Measurements from ENCODE around the gene CNKSR1.

CNKSR1 gene

DNA sequence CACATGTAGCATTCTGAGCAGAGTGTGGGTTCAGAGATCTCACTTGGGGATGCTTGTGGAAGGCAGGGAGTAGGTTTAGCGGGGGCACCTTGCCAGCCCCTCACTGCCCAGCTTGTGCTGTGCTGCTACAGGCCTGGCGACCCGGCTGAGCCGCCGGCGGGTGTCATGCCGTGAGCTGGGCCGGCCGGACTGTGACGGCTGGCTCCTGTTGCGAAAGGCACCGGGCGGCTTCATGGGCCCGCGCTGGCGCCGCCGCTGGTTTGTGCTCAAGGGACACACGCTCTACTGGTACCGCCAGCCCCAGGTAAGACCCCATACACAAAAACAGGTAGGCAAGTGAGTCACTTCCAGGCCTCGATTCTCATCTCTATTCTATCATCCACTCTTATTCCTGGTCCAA, 7.6 kb downstream of the CNKSR1 start:
- no peak for DNase-seq

DNA sequence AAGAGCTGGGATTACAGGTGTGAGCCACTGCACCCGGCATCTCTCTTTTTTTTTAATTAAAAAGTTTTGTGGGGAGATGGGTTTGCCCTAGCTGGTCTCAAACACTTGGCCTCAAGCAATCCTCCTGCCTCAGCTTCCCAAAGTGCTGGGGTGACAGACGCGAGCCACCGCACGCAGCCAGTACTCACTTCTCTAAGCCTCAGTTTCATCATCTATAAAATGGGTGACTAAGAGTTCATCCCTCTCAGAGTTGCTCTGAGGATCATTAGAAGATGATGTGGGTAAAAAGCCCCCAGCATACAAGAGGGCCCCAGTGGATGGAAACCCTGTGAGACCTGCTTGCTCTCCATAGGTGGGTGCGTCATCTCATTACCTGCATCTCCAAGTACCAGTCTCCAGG, 10.6 kb downstream of the CNKSR1 start:
- DNase-seq, result no peak

DNA sequence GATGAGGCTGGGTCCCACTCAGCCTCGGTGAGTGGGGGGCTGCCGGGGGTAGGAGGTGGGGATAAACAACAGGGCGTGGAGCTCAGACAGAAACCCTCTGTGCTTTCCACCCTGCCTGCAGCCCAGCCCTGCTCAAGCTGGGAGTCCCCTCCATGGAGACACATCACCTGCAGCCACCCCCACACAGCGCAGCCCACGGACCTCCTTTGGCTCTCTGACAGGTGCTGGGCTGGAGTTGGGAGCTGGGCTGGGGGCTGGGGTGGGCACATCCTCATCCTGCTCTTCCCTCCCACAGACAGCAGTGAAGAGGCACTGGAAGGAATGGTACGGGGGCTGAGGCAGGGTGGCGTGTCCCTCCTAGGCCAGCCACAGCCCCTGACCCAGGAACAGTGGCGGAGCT, 11.2 kb downstream of the CNKSR1 start:
- DNase-seq, result no peak

DNA sequence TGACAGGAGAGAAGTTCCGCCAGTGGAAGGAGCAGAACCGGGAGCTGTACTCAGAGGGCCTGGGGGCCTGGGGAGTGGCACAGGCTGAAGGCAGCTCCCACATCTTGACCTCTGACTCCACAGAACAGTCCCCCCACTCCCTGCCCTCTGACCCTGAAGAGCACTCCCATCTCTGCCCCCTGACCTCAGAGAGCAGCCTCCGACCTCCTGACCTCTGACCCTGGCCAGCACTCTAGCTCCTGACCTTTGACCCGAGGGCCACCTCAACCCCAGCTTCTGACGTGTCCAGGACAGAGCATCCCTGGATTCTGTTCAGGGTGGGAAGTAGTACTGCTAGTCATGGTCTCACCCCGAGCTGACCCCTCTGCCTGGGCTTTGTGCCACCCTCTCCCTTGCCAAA, 12.0 kb downstream of the CNKSR1 start:
- no peak for DNase-seq

DNA sequence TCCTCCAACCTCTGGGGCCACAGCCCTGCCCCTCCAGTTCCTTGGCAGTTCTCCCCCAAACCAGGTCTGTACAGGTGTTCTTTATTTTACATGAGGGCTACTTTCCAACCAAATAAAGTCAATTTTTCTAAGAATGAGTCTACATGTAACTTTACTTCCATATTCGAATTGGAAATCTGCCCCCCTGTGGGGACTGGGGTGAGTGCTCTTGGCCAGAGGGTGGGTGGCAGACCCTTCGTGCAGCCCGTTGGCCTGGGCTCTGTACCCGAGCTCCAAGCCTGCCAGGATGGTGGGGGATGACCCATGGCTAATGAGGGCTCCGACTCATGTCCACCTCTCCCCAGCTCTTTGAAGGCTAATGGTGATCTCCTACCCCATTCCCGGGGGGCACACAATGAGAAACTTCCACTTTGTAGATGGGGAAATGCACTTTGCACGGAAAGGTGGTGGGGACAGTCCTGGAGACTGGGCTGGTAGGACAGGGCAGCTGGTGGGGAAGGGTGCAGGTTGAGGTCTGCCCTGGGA, 12.5 kb downstream of the CNKSR1 start:
- no peak for DNase-seq

DNA sequence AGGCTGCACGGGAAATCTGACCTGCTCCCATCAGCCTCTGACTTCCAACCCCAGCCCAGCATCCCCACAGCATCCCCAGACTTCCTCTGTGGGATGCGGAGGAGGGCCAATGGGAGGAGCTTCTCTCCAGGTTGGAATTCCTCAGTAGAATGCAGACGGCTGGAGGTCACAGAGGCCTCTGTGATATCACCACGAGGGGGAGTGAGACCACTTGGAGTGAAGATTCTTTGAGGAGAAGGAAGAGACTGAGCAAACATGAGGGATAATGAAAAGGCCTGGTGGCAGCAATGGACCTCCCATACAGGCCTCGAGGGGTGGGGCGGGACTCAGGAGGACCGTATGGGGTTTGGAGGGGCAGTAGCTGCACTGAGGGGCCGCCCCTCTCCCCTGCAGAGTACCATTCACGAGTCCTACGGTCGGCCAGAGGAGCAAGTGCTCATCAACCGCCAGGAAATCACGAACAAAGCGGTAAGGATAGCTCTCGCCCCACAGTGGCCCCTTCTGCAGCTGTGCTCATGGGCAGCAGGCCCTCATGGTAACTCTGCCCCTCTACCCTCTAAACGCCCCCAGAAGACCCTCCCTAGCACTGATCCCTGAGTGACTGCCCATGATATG, 13.2 kb downstream of the CNKSR1 start, which contains the start of gene CATSPER4:
TSS of gene CATSPER4 (plus strand) at position 230 of the 615 bp plus-strand sequence. CDS start at position 256, 26 bp downstream.
- DNase-seq, result peak; percentile 39

DNA sequence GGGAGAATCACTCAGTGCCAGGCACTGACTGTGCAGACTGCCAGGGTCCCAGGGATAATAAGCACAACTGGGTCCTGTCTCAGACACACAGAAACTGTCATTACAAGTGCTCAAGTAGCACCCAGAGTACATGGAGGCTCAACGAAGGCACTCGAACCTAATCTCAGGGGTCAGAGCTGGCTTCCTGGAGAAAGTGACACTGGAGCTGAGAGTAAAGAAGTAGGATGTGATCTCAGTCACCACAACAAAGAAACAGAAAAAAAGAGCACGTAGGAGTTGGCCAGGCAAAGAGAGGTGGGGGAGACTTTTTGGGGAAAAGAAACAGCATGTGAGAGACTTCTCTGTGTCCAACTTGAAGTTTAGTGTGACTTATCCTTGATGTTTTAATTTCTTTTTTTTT, 14.4 kb downstream of the CNKSR1 start:
- DNase-seq, result no peak

DNA sequence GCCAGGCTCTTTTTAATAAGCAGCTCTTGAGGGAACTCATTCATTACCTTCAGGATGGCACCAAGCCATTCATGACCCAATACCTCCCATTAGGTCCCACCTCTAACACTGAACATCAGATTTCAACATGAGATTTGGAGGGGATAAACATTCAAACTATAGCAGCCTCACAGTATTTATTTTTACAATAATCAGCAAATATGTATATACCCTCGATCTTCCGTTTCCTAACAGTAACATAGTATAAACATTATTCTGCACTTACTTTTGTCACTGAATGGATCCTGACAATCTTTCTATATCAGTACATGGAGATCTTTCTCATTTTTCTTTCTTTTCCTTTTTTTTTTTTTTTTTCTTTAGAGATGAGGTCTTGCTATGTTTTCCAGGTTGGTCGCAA, 18.5 kb downstream of the CNKSR1 start:
- DNase-seq, result no peak

DNA sequence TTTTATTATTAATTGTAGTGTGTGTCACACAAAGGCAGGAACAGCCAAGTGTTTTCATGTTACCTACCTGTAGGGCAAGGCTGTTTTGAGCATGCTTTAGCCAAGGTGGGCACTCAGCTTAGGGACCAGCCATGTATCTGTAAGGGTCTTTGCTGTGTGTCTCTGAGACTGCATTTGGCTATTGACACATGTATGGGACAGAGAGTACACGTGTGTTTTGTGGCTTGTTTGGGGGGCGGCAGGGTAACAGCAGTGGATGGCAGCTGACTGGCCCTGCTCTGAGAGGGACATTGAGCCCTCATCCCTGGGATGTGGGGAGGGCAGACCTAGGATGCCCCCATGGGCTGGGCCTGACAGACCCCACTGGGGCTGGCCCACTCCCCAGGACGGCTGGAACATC, 20.0 kb downstream of the CNKSR1 start:
- DNase-seq, result no peak

DNA sequence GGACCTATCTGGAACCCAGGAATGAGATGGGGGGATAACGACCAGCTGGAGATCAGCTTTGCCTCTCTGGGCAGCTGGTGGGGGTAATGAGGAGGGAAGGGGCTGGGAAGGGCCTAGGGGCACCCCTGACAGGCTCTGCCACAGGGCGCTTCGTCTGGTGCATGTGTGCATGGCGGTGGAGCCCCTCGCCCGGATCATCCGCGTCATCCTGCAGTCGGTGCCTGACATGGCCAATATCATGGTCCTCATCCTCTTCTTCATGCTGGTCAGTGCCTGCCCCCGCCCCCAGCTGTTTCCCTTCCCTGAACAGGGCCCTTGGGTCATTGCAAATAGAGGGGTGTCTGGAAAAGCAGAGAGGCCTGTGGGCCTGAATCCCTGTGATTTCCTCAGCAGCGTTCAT, 20.5 kb downstream of the CNKSR1 start:
- no peak for DNase-seq

DNA sequence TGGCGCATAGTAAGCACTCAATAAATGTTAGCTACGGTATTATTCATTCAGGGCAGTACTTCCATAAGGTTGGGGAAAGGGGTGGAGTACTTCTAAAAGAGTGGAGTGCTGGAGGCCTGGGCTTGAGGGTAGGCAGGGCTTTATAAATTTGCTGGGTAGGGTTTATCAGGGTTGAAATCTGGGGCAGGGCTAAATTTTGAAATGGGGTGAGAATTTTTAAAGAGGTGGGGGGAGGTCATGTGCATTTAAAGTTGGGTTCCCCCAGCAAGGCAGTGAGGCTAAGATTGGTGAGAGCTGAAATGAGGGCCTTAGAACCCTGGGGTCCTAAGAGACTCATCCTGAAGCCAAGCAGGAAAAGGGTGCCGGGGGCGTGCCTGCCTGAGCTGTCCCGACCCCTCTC, 23.1 kb downstream of the CNKSR1 start:
- DNase-seq, result no peak

DNA sequence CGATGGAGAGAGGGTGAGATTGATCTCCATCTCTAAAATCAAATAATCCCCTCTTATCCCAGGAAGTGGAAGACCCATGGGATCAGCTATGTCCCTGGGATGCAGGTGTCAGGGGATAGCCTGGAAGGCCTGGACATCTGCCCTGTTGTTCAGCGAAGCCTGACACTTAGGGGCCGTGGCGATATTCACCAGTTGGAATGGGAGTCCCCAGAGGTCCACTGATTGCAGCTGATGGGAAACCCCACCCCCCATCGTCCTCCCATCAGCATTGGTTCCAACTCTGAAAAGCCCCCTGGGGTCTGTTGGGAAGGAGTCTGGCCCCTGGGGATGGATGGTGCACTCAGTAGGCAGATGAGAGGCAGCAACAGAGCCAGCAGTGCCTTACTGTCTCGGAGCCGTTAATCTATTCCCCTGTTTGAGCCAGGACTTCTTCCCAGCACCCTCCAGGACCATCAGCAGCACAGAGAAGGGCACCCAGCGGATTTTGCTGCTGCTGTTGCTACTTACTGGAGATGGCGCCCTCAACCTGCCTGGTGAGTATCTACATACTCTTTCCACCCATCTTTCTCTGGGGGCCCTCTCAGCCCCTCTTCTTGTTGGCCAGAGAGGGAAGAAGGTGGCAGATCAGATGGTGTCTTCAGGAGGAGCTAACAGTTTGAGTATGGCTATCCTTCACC, 26.5 kb downstream of the CNKSR1 start:
- no peak for DNase-seq

DNA sequence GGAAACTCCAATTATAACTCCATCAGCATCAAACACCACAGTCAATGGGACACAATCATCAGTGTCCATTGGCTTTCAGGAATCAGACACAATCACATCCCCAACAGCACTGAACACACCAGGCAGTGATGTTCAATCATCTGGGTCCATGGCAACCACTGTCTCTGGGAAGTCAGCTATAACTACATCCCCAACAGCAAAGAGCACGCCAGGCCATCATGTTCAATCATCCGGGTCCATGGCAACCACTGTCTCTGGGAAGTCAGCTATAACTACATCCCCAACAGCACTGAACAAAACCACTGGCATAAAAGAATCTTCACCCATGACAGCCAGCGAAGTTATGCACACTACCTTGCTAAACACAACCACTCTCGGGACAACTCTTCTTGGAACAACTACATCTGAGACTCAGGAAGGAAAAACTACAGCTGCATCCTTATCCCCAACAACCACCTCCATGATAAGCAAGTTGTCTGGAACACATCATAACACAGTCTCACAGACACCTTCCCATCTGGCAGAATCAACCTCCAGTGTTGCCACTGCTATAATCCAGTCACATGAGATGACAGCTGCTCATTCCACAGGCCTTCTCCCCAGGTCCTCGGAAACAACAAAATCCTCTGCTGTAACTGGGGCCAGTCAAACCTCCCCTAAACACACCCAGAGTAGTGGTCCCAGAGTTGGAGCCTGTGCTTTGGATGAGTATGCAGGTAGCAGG, 33.0 kb downstream of the CNKSR1 start:
- no peak for DNase-seq

DNA sequence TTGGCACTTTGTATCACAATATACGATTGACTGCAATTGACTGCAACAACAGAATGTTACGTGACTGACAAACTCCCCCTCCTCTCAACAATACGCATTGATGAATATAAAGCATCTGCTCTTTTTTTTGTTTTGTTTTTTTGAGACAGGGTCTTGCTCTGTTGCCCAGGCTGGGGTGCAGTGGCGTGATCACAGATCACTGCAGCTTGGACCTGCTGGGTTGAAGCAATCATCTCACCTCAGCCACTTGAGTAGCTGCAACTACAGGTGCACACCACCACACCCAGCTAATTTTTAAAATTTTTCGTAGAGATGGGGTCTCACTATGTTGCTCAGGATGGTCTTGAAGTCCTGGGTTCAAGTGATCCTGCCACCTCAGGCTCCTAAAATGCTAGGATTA, 35.4 kb downstream of the CNKSR1 start:
- no peak for DNase-seq

DNA sequence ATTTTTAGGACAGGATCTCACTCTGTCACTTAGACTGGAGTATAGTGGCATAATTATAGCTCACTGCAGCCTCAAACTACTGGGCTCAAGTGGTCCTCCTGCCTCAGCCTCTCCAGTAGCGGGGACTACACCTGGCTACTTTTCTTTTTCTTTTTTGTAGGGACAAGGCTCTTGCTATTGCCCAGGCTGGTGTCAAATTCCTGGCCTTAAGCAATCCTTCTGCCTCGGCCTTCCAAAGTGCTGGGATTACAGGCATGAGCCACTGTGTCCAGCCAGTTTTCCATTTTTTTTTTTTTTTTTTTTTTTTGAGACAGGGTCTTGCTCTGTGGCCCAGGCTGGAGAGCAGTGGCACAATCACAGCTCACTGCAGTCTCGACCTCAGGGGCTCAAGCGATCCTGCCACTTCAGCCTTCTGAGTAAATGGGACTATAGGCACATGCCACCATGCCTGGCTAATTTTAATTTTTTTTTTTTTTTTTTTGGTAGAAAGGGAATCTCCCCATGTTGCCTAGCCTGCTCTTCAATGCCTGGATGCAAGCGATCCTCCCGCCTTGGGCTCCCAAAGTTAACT, 36.1 kb downstream of the CNKSR1 start:
- DNase-seq, result no peak

DNA sequence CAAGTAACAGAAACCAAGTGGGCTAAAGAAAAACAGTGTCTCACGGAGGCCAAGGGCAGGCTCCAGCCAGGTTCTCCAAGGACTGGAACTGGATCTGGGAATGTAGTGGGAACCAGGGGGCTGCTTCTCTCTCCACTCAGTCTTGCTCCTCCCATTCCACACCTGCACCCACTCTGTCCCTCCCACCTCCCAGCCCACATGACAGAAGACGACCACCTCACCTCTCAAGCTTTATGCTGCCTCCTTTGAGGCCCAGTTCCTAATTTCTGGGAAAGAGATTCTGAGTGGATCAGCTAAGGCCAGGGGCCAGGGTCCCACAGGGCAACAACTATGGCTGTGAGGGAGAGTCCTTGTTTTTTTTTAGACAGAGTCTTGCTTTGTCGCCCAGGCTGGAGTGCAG, 38.0 kb downstream of the CNKSR1 start:
- no peak for DNase-seq

DNA sequence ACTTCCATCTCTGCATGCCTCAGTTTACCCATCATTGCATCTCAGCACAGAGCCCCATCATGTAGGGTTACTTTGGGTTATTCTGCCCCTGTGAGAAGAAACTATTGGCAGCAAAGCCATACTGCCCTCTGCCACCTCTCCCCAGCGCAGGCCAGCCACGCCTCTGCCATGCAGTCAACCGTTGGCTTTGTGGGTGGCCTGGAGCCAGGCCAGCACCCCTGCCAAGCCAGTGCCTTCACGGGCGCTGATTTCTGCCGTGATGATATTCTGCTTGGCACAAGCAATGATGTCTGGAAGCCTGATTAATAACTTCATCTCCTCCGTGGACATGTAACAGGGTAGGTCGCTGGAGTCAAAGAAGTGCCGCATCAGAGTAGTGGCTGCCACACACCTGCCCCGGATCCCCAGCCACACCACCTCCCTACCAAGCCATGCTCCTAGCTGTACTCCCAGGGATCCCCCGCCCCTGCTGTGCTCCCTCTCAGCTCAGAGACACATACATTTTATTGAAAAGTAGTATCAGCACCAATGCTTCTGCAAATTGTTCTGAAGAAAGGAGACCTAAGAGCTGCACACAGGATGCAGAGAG, 41.7 kb downstream of the CNKSR1 start:
- no peak for DNase-seq

DNA sequence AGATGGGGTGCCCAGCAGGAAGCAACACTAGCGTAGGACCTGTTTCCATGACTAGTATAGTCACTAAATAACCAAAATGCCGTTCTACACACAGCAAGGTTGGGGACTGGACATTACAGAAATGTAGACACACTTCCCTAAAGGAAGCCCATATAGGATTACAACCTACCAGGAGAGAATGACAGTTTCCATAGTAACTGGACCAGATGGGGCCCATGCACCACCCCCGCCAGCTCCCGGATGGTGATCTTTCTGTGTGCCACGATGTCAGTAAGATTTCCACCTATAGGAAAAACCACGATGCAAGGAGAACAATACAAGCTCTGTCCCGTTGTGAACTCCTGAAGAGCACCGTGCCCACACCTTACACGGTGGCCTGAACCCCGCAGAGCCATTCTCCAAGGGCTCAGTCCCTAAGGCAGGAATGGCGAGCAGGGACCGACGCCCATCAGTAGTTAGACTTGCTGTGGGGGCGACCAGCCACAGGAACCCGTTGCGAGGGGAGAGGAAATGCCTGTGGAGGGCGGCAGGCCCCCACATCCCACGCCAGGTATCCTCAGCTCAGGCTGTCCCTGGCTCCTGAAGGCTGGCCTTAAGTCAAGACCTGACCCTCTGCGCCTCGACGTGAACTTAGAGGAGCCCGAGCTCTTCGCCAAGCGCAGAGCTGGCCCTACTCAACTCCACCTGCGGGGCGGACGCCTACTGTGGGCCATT, 43.1 kb downstream of the CNKSR1 start:
- no peak for DNase-seq

DNA sequence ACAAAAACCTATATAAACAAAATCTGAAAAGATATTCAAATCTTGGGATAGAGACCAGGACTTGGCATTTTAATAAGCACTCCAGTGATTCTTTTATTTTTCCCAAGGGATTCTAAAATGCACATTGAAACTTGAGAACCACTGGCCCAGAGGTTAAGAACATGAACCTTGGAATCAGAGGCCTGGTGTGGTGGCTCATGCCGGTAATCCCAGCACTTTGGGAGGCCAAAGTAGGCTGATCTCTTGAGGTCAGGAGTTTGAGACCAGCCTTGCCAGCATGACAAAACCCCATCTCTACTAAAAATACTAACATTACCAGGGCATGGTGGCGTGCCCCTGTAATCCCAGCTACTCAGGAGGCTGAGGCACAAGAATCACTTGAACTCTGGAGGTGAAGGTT, 43.8 kb downstream of the CNKSR1 start:
- DNase-seq, result no peak

DNA sequence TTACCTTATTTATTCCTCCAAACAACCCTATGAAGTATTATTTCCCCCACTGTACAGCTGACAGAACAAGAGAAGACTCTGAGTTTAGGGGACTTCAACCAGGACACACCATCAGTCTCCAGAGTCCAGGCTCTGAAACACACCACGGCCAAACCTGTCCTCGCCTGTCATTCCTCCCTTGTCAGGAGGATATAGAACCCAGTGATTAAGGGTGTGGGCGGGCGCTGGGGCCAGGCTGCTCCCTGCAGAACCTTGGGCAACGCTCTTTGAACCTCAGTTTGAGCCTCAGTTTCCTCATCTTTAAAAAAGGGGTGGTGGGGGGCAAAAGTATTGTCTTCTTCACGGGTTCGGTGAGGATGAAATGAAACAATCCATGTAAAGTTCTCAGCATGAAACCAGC, 47.3 kb downstream of the CNKSR1 start:
- DNase-seq, result no peak

DNA sequence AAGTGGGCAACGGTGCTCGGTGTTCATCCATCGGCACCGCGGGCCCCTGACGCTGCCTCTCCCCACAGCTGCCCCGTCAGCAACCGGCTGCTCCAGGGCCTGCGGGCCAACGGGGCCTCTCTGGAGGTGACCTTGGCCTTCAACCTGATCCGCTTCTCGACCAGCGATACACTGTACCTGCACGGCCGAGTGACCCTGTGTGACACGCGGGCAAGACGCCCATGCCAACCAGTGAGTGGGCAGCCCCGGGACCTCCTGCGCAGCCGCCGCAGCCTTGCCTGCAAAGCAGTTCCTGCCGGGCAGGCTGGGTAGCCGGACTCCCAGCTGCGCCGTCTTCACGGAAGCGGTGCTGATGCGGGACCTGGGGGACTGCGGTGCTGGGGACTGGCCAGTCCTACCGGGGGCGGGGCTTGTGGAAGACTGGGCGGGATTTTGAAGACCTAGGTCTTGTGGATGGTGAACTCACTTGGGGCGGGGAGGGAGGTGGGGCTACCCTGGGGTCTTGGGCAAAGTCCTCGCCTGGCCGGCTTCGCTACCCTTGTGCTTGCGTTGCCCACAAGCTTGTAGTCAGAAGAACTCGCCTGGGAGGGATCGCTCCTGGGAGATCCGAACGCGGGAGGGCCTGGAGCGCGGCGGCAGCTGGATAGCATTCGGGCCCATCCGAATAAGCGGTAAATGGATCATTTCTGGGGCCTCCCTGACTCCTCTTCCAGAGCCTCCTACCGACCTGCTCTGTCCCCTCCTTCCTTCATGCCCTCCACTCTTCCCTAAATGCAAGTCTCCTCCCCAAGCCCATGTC, 47.9 kb downstream of the CNKSR1 start:
- DNase-seq, result peak; percentile 23
